Measurements from ENCODE around the gene MYEOV. TPM values are rescaled to one million over a fixed set of nuclear protein-coding genes. Genes with fewer than 3 reads are reported as not detected.

The MYEOV gene
- total RNA-seq, 1 experiment from 2014 or later = 1.4 TPM

GRCh38 chr11:69305885-69306540 is 12.1 kb downstream of the MYEOV start:
- no peaks in the 10 kb centered on the region for H3K27me3 Mint-ChIP-seq (ENCODE audit: low read depth)
- no peak overlapping the region for H3K4me3 Mint-ChIP-seq
- H3K36me3 Mint-ChIP-seq = no peaks in the 10 kb centered on the region
- no peak for TF ChIP-seq MXD4 (CRISPR knock-in tag; IDR thresholded peaks at IDR 0.05; ENCODE audit: borderline replicate concordance)
- no peak for TF ChIP-seq SMAD4 (CRISPR knock-in tag; IDR thresholded peaks at IDR 0.05)
- TF ChIP-seq PRDM15 (CRISPR knock-in tag; IDR thresholded peaks at IDR 0.05) = no peak
- no peak for TF ChIP-seq HMGXB4 (CRISPR knock-in tag; IDR thresholded peaks at IDR 0.05)
- no peak for TF ChIP-seq FOXJ3 (CRISPR knock-in tag; IDR thresholded peaks at IDR 0.05; ENCODE audit: borderline replicate concordance)
- TF ChIP-seq NFE2L1 (CRISPR knock-in tag; IDR thresholded peaks at IDR 0.05) = no peak
- no peak for TF ChIP-seq ZNF219 (CRISPR knock-in tag; IDR thresholded peaks at IDR 0.05; ENCODE audit: borderline replicate concordance)
- TF ChIP-seq ZNF232 (CRISPR knock-in tag; IDR thresholded peaks at IDR 0.05) = no peak
- no peak for TF ChIP-seq ZNF138 (CRISPR knock-in tag; conservative IDR thresholded peaks at IDR 0.05)
- TF ChIP-seq E2F5 (CRISPR knock-in tag; IDR thresholded peaks at IDR 0.05) = no peak
- no peak for TF ChIP-seq ESRRA (CRISPR knock-in tag; IDR thresholded peaks at IDR 0.05; ENCODE audit: borderline replicate concordance)
- no peak for TF ChIP-seq ZNF423 (CRISPR knock-in tag; IDR thresholded peaks at IDR 0.05)
- no peak for TF ChIP-seq ZNF317 (CRISPR knock-in tag; IDR thresholded peaks at IDR 0.05; ENCODE audit: borderline replicate concordance, low read depth)
- no peak for TF ChIP-seq OVOL2 (CRISPR knock-in tag; IDR thresholded peaks at IDR 0.05; ENCODE audit: borderline replicate concordance)
- TF ChIP-seq ZNF671 (CRISPR knock-in tag; IDR thresholded peaks at IDR 0.05) = no peak
- no peak for TF ChIP-seq IRF2 (CRISPR knock-in tag; IDR thresholded peaks at IDR 0.05; ENCODE audit: borderline replicate concordance, low read depth)
- no peak for TF ChIP-seq ATF2 (CRISPR knock-in tag; IDR thresholded peaks at IDR 0.05; ENCODE audit: borderline replicate concordance, low read depth)
- no peak for TF ChIP-seq CTCF (IDR thresholded peaks at IDR 0.05)
- DNase-seq (ENCODE audit: low spot score) (no peak), ATAC-seq (no peak)
- POLR2A ChIA-PET = no interaction called here
- no peaks in the 10 kb centered on the region for H3K4me1 Mint-ChIP-seq
- no peak overlapping the region for H3K27ac Mint-ChIP-seq
- CTCF ChIA-PET = no interaction called here
- H3K9me3 Mint-ChIP-seq = no peaks in the 10 kb centered on the region

All from WTC11 (cell line).